Measurements from ENCODE around the gene RAB11FIP3. TPM values are rescaled to one million over a fixed set of nuclear protein-coding genes. Genes with fewer than 3 reads are reported as not detected.

The RAB11FIP3 gene
- total RNA-seq, 1 donor from 2014 or later = 60.2 TPM

- H3K27ac Mint-ChIP-seq (ENCODE audit: unreplicated experiment) = no peak overlapping the region
- H3K4me1 Mint-ChIP-seq (ENCODE audit: unreplicated experiment) = peaks cover 19% of the 10 kb centered on the region
- H3K4me3 Mint-ChIP-seq (ENCODE audit: unreplicated experiment) = no peak overlapping the region
Measured at GRCh38 chr16:378821-379182, 46.6 kb upstream of the RAB11FIP3 start.

GRCh38 chr16:379183-379960, 46.1 kb upstream of the RAB11FIP3 start:
- peaks cover 19% of the 10 kb centered on the region for H3K4me1 Mint-ChIP-seq (ENCODE audit: unreplicated experiment)
- peaks cover 3% of the 10 kb centered on the region for H3K36me3 Mint-ChIP-seq (ENCODE audit: unreplicated experiment)
- no peaks in the 10 kb centered on the region for H3K9me3 Mint-ChIP-seq (ENCODE audit: unreplicated experiment)
- TF ChIP-seq CTCF (IDR thresholded peaks at IDR 0.05) = no peak
- H3K27me3 Mint-ChIP-seq (ENCODE audit: unreplicated experiment) = no peaks in the 10 kb centered on the region
- H3K27ac Mint-ChIP-seq (ENCODE audit: unreplicated experiment) = no peak overlapping the region
- no peak for DNase-seq (ENCODE audit: extremely low spot score, unreplicated experiment)
- no peak overlapping the region for H3K4me3 Mint-ChIP-seq (ENCODE audit: unreplicated experiment)

More at GRCh38 chr16:378821-379182, 46.6 kb upstream of the RAB11FIP3 start:
- no peak for DNase-seq (ENCODE audit: extremely low spot score, unreplicated experiment)
- Mint-ChIP-seq H3K36me3 (ENCODE audit: unreplicated experiment) (peaks cover 3% of the 10 kb centered on the region), H3K27me3 (ENCODE audit: unreplicated experiment) (no peaks in the 10 kb centered on the region), H3K9me3 (ENCODE audit: unreplicated experiment) (no peaks in the 10 kb centered on the region)
- TF ChIP-seq CTCF (IDR thresholded peaks at IDR 0.05) = no peak

GRCh38 chr16:379961-380761, 45.3 kb upstream of the RAB11FIP3 start:
- H3K9me3 Mint-ChIP-seq (ENCODE audit: unreplicated experiment) = no peaks in the 10 kb centered on the region
- H3K27ac Mint-ChIP-seq (ENCODE audit: unreplicated experiment) = no peak overlapping the region
- no peak for DNase-seq (ENCODE audit: extremely low spot score, unreplicated experiment)
- H3K36me3 Mint-ChIP-seq (ENCODE audit: unreplicated experiment) = peaks cover 3% of the 10 kb centered on the region
- no peaks in the 10 kb centered on the region for H3K27me3 Mint-ChIP-seq (ENCODE audit: unreplicated experiment)
- TF ChIP-seq CTCF (IDR thresholded peaks at IDR 0.05) = no peak
- peak overlapping the region; percentile 74 for H3K4me3 Mint-ChIP-seq (ENCODE audit: unreplicated experiment)
- H3K4me1 Mint-ChIP-seq (ENCODE audit: unreplicated experiment) = peaks cover 19% of the 10 kb centered on the region

GRCh38 chr16:380762-381011, 44.8 kb upstream of the RAB11FIP3 start:
- H3K36me3 Mint-ChIP-seq (ENCODE audit: unreplicated experiment) = peaks cover 3% of the 10 kb centered on the region
- no peak for DNase-seq (ENCODE audit: extremely low spot score, unreplicated experiment)
- H3K4me1 Mint-ChIP-seq (ENCODE audit: unreplicated experiment) = peaks cover 19% of the 10 kb centered on the region
- H3K4me3 Mint-ChIP-seq (ENCODE audit: unreplicated experiment) = peak overlapping the region; percentile 74
- H3K27ac Mint-ChIP-seq (ENCODE audit: unreplicated experiment) = no peak overlapping the region
- no peaks in the 10 kb centered on the region for H3K9me3 Mint-ChIP-seq (ENCODE audit: unreplicated experiment)
- H3K27me3 Mint-ChIP-seq (ENCODE audit: unreplicated experiment) = no peaks in the 10 kb centered on the region
- no peak for TF ChIP-seq CTCF (IDR thresholded peaks at IDR 0.05)

GRCh38 chr16:381012-381788, 44.2 kb upstream of the RAB11FIP3 start:
- peak; percentile 87 for DNase-seq (ENCODE audit: extremely low spot score, unreplicated experiment)
- Mint-ChIP-seq H3K36me3 (ENCODE audit: unreplicated experiment) (peaks cover 1% of the 10 kb centered on the region), H3K27ac (ENCODE audit: unreplicated experiment) (no peak overlapping the region), H3K27me3 (ENCODE audit: unreplicated experiment) (no peaks in the 10 kb centered on the region), H3K9me3 (ENCODE audit: unreplicated experiment) (no peaks in the 10 kb centered on the region), H3K4me3 (ENCODE audit: unreplicated experiment) (peak overlapping the region; percentile 74), H3K4me1 (ENCODE audit: unreplicated experiment) (peaks cover 19% of the 10 kb centered on the region)
- no peak for TF ChIP-seq CTCF (IDR thresholded peaks at IDR 0.05)
